H9 (cell line): ENCODE data around the gene GPC1. TPM values are rescaled to one million over a fixed set of nuclear protein-coding genes. Genes with fewer than 3 reads are reported as not detected.
A peak's percentile ranks its signal among the peaks of the same experiment; 100 is the strongest.

Source experiments
- DNase-seq: peaks from one replicate; pipeline ENCODE4 v3.0.0-alpha.2; 2017
- H2AFZ ChIP-seq: one replicate; pipeline ENCODE4 v1.6.1; 2013; ENCODE audit warnings: mild to moderate bottlenecking, low read length, control low read depth, moderate library complexity
- H2AK5ac ChIP-seq: 2 replicates; pipeline ENCODE4 v1.6.1; 2013; ENCODE audit warnings: low read length, control low read depth, mixed read lengths; ENCODE audit not compliant: insufficient read length
- H2BK120ac ChIP-seq: one replicate; pipeline ENCODE4 v1.6.1; 2013; ENCODE audit warnings: low read depth, mild to moderate bottlenecking, low read length, control low read depth, inconsistent platforms; ENCODE audit not compliant: poor library complexity, severe bottlenecking
- H2BK12ac ChIP-seq: 2 replicates; pipeline ENCODE4 v1.6.1; 2013; ENCODE audit warnings: low read length, control low read depth, mixed read lengths, low read depth; ENCODE audit not compliant: insufficient read length
- H2BK15ac ChIP-seq: 2 replicates; pipeline ENCODE4 v1.6.1; 2013; ENCODE audit warnings: low read depth, low read length, control low read depth
- H2BK20ac ChIP-seq: one replicate; pipeline ENCODE4 v1.6.1; 2013; ENCODE audit warnings: low read depth, mild to moderate bottlenecking, low read length, control low read depth, inconsistent platforms; ENCODE audit not compliant: poor library complexity, severe bottlenecking
- H2BK5ac ChIP-seq: 2 replicates; pipeline ENCODE4 v1.6.1; 2013; ENCODE audit warnings: low read length, control low read depth, mixed read lengths; ENCODE audit not compliant: insufficient read length
- H3K14ac ChIP-seq: 2 replicates; pipeline ENCODE4 v1.6.1; 2013; ENCODE audit warnings: low read length, control low read depth; ENCODE audit not compliant: insufficient read depth
- H3K18ac ChIP-seq: 2 replicates; pipeline ENCODE4 v1.6.1; 2013; ENCODE audit warnings: low read depth, mild to moderate bottlenecking, mixed read lengths, low read length, control low read depth; ENCODE audit not compliant: insufficient read length
- H3K23ac ChIP-seq: 2 replicates; pipeline ENCODE4 v1.6.1; 2013; ENCODE audit warnings: low read length, control low read depth, mixed read lengths, low read depth; ENCODE audit not compliant: insufficient read length
- H3K23me2 ChIP-seq: 2 replicates; pipeline ENCODE4 v1.6.1; 2013; ENCODE audit warnings: low read depth, mild to moderate bottlenecking, mixed read lengths, low read length, control low read depth; ENCODE audit not compliant: insufficient read length, poor library complexity, severe bottlenecking
- H3K27ac ChIP-seq: 2 replicates; pipeline ENCODE4 v1.5.1; 2013; ENCODE audit warnings: low read length, control low read depth, mixed read lengths, low read depth; ENCODE audit not compliant: insufficient read length
- H3K27me3 ChIP-seq: 2 replicates; pipeline ENCODE4 v1.6.1; 2013; ENCODE audit warnings: low read length, control low read depth, inconsistent platforms; ENCODE audit not compliant: insufficient read depth
- H3K4ac ChIP-seq: 2 replicates; pipeline ENCODE4 v1.6.1; 2013; ENCODE audit warnings: low read depth, mild to moderate bottlenecking, control low read depth, inconsistent platforms, low read length, moderate library complexity
- H3K4me1 ChIP-seq: 2 replicates; pipeline ENCODE4 v1.6.1; 2013; ENCODE audit warnings: low read length, control low read depth, inconsistent platforms; ENCODE audit not compliant: insufficient read depth
- H3K4me2 ChIP-seq: 2 replicates; pipeline ENCODE4 v1.6.1; 2013; ENCODE audit warnings: low read length, control low read depth, mixed read lengths; ENCODE audit not compliant: insufficient read length, insufficient read depth
- H3K56ac ChIP-seq: 2 replicates; pipeline ENCODE4 v1.6.1; 2013; ENCODE audit warnings: low read depth, mild to moderate bottlenecking, mixed read lengths, low read length, control low read depth; ENCODE audit not compliant: insufficient read length
- H3K79me1 ChIP-seq: 2 replicates; pipeline ENCODE4 v1.6.1; 2013; ENCODE audit warnings: low read depth, mild to moderate bottlenecking, moderate library complexity, low read length, control low read depth, inconsistent platforms; ENCODE audit not compliant: insufficient read depth, poor library complexity, severe bottlenecking
- H3K79me2 ChIP-seq: 2 replicates; pipeline ENCODE4 v1.6.1; 2013; ENCODE audit warnings: low read length, control low read depth, inconsistent platforms; ENCODE audit not compliant: insufficient read depth
- H3K9ac ChIP-seq: 2 replicates; pipeline ENCODE4 v1.6.1; 2013; ENCODE audit warnings: low read length, control low read depth, mixed read lengths; ENCODE audit not compliant: insufficient read length; ENCODE audit errors: extremely low read depth
- H3K9me3 ChIP-seq: one replicate; pipeline ENCODE4 v1.6.1; 2013; ENCODE audit warnings: low read depth, low read length, inconsistent platforms; ENCODE audit not compliant: control insufficient read depth
- H3T11ph ChIP-seq: one replicate; pipeline ENCODE4 v1.6.1; 2013; ENCODE audit warnings: mild to moderate bottlenecking, low read length, control low read depth, inconsistent platforms
- H4K20me1 ChIP-seq: one replicate; pipeline ENCODE4 v1.6.1; 2013; ENCODE audit not compliant: control insufficient read depth, insufficient read length, insufficient read depth
- H4K5ac ChIP-seq: 2 replicates; pipeline ENCODE4 v1.6.1; 2013; ENCODE audit warnings: low read depth, mild to moderate bottlenecking, mixed read lengths, low read length, control low read depth; ENCODE audit not compliant: insufficient read length
- H4K8ac ChIP-seq: replicated peaks from 2 replicates; pipeline ENCODE4 v1.6.1; 2013; ENCODE audit warnings: low read length, control low read depth, mixed read lengths, low read depth; ENCODE audit not compliant: insufficient read length
- H4K91ac ChIP-seq: 2 replicates; pipeline ENCODE4 v1.6.1; 2013; ENCODE audit warnings: low read depth, mild to moderate bottlenecking, moderate library complexity, mixed read lengths, low read length, control low read depth; ENCODE audit not compliant: insufficient read length
- H3K27ac Mint-ChIP-seq, 3 experiments: 2 replicates in 2 of 3; 3 replicates in 1 of 3; pipeline ENCODE4 v1.8.0; 2020 to 2021; ENCODE audit warnings: mixed read lengths in 3 of 3, mild to moderate bottlenecking in 1 of 3, moderate library complexity in 1 of 3
- H3K27me3 Mint-ChIP-seq: 2 replicates; pipeline ENCODE4 v1.8.0; 2021; ENCODE audit warnings: low read depth, mild to moderate bottlenecking, moderate library complexity, mixed read lengths
- H3K36me3 Mint-ChIP-seq, 3 experiments: 2 replicates in 2 of 3; 3 replicates in 1 of 3; pipeline ENCODE4 v1.8.0; 2020 to 2021; ENCODE audit warnings: low read depth in 3 of 3, mixed read lengths in 3 of 3; ENCODE audit not compliant: insufficient read depth in 1 of 3
- H3K4me1 Mint-ChIP-seq, 2 experiments: 2 replicates each; pipeline ENCODE4 v1.8.0; 2020; ENCODE audit warnings: mixed read lengths in 2 of 2
- H3K4me3 Mint-ChIP-seq, 2 experiments: 2 replicates in 1 of 2; 3 replicates in 1 of 2; pipeline ENCODE4 v1.8.0; 2020 to 2021; ENCODE audit warnings: mild to moderate bottlenecking in 2 of 2, mixed read lengths in 2 of 2, moderate library complexity in 1 of 2
- H3K9me3 Mint-ChIP-seq, 2 experiments: 2 replicates in 1 of 2; 3 replicates in 1 of 2; pipeline ENCODE4 v1.8.0; 2020; ENCODE audit warnings: mild to moderate bottlenecking in 2 of 2, mixed read lengths in 2 of 2, moderate library complexity in 1 of 2
- CTCF ChIP-seq: fragments of 200-600 bp; sonication (generic); conservative IDR thresholded peaks from 3 replicates; pipeline ENCODE4 v1.8.0; 2021; ENCODE audit warnings: antibody characterized with exemption, mild to moderate bottlenecking
- WGBS: extraction: QIAGEN DNeasy Blood & Tissue Kit; methylation state at CpG from one replicate; pipeline ENCODE4 v1.1.7; 2013; ENCODE audit warnings: missing lambda C conversion rate, low lambda C conversion rate, mixed read lengths; ENCODE audit not compliant: insufficient read length; ENCODE audit errors: extremely low coverage; 5-methylcytosine and 5-hydroxymethylcytosine counted together
- total RNA-seq: library from RNA; stranded (reverse); gene quantifications from 2 replicates; pipeline ENCODE4 v1.2.1, GENCODE V29; 2021

Gene GPC1
- total RNA-seq, 1 experiment from 2014 or later, result 39.4 TPM

GRCh38 chr2:240506406-240507059 is 71.1 kb downstream of the GPC1 start:
- Histone ChIP-seq H2BK120ac (no peak overlapping the region), H4K20me1 (no peaks in the 10 kb centered on the region), H3K27me3 (no peaks in the 10 kb centered on the region), H3K27ac (no peak overlapping the region), H4K8ac (no peak overlapping the region), H2AFZ (no peak overlapping the region), H3K9me3 (no peaks in the 10 kb centered on the region), H2AK5ac (no peak overlapping the region), H3K79me1 (no peaks in the 10 kb centered on the region), H2BK15ac (no peak overlapping the region), H4K91ac (no peak overlapping the region), H3K79me2 (no peaks in the 10 kb centered on the region), H3K4me1 (no peaks in the 10 kb centered on the region), H4K5ac (no peak overlapping the region), H3T11ph (no peak overlapping the region), H2BK5ac (no peak overlapping the region), H3K14ac (no peak overlapping the region), H3K18ac (no peak overlapping the region), H2BK12ac (no peak overlapping the region), H3K23ac (no peak overlapping the region), H3K4ac (no peak overlapping the region), H3K56ac (no peak overlapping the region), H2BK20ac (no peak overlapping the region), H3K4me2 (no peak overlapping the region), H3K9ac (no peak overlapping the region), H3K23me2 (no peaks in the 10 kb centered on the region)
- Mint-ChIP-seq H3K36me3 (no peaks in the 10 kb centered on the region), H3K9me3 (0 out of 5 replicates have a peak, but pooled peaks cover 0 to 2% of the 10 kb centered on the region in 2 experiments), H3K4me3 (no peak overlapping the region), H3K27me3 (peaks cover 3% of the 10 kb centered on the region), H3K4me1 (no peaks in the 10 kb centered on the region), H3K27ac (no peak overlapping the region)
- no peak for TF ChIP-seq CTCF
- DNase-seq, result peak; percentile 15
- WGBS, result no CpG with 5 or more reads among the region's 17 CpGs
